PC-3 (cell line): ENCODE measurements around the gene DUOX2.
"Not testable (repeated sequence)": the region's sequence is repeated elsewhere in the genome, so short reads cannot be mapped to it uniquely, and the experiment has no call there.

ENCODE experiments used
- EZH2 ChIP-seq: fragments of 300-600 bp; sonication (generic); IDR thresholded peaks from one replicate; pipeline ENCODE4 v1.6.1; 2017; ENCODE audit warnings: antibody characterized with exemption, mild to moderate bottlenecking, low read length; ENCODE audit not compliant: unreplicated experiment
- EZH2phosphoT487 ChIP-seq: fragments of 300-600 bp; sonication (generic); IDR thresholded peaks from 2 replicates; pipeline ENCODE4 v1.6.1; 2018; ENCODE audit warnings: mild to moderate bottlenecking, antibody characterized with exemption, low read length, borderline replicate concordance
- TF ChIP-seq, protein P1 (sequence below): fragments of 300-600 bp; sonication (generic); conservative IDR thresholded peaks from 2 replicates; pipeline ENCODE4 v1.5.1; 2017; ENCODE audit warnings: antibody characterized with exemption, low read depth, mild to moderate bottlenecking, low read length

DNA sequence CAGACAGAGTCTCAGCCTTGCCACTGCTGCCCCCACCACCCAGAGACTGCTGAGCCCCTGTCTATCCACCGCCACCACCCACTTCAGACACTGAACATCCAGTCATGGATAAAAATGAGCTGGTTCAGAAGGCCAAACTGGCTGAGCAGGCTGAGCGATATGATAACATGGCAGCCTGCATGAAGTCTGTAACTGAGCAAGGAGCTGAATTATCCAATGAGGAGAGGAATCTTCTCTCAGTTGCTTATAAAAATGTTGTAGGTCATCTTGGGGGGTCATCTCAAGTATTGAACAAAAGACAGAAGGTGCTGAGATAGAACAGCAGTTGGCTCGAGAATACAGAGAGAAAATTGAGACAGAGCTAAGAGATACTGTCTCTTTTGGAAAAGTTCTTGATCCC is 61.3 kb downstream of the DUOX2 start:
- TF ChIP-seq EZH2, EZH2phosphoT487: not testable (repeated sequence)
- TF ChIP-seq, protein P1, sequence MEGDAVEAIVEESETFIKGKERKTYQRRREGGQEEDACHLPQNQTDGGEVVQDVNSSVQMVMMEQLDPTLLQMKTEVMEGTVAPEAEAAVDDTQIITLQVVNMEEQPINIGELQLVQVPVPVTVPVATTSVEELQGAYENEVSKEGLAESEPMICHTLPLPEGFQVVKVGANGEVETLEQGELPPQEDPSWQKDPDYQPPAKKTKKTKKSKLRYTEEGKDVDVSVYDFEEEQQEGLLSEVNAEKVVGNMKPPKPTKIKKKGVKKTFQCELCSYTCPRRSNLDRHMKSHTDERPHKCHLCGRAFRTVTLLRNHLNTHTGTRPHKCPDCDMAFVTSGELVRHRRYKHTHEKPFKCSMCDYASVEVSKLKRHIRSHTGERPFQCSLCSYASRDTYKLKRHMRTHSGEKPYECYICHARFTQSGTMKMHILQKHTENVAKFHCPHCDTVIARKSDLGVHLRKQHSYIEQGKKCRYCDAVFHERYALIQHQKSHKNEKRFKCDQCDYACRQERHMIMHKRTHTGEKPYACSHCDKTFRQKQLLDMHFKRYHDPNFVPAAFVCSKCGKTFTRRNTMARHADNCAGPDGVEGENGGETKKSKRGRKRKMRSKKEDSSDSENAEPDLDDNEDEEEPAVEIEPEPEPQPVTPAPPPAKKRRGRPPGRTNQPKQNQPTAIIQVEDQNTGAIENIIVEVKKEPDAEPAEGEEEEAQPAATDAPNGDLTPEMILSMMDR = not testable (repeated sequence)
